ENCODE measurements around the gene MOGAT3. TPM values are rescaled to one million over a fixed set of nuclear protein-coding genes. Genes with fewer than 3 reads are reported as not detected.
A peak's percentile ranks its signal among the peaks of the same experiment; 100 is the strongest.

The MOGAT3 gene
- total RNA-seq, 4 donors from 2014 or later: 91.4 to 195 (median 123) TPM; not detected in 1

GRCh38 chr7:101164071-101164840 lies 36.6 kb downstream of the MOGAT3 start:
- peaks cover 0 to 11% (median 0%) of the 10 kb centered on the region in 3 donors for H3K36me3 ChIP-seq
- H3K9me3 ChIP-seq: peaks cover 0 to 3% (median 0%) of the 10 kb centered on the region in 4 donors
- H3K27me3 ChIP-seq: peaks cover 0 to 38% of the 10 kb centered on the region in 2 donors
- peak overlapping the region in 3 of 4 donors; percentile 37 to 57 (median 47) for H3K4me3 ChIP-seq
- H3K4me1 ChIP-seq: peaks cover 3 to 48% (median 27%) of the 10 kb centered on the region in 4 donors
- DNase-seq: no peak
- TF ChIP-seq POLR2A (IDR thresholded peaks at IDR 0.05): no peak
- TF ChIP-seq, protein P1, sequence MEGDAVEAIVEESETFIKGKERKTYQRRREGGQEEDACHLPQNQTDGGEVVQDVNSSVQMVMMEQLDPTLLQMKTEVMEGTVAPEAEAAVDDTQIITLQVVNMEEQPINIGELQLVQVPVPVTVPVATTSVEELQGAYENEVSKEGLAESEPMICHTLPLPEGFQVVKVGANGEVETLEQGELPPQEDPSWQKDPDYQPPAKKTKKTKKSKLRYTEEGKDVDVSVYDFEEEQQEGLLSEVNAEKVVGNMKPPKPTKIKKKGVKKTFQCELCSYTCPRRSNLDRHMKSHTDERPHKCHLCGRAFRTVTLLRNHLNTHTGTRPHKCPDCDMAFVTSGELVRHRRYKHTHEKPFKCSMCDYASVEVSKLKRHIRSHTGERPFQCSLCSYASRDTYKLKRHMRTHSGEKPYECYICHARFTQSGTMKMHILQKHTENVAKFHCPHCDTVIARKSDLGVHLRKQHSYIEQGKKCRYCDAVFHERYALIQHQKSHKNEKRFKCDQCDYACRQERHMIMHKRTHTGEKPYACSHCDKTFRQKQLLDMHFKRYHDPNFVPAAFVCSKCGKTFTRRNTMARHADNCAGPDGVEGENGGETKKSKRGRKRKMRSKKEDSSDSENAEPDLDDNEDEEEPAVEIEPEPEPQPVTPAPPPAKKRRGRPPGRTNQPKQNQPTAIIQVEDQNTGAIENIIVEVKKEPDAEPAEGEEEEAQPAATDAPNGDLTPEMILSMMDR (IDR thresholded peaks at IDR 0.05): no peak
- no peak overlapping the region for H3K27ac ChIP-seq

DNA sequence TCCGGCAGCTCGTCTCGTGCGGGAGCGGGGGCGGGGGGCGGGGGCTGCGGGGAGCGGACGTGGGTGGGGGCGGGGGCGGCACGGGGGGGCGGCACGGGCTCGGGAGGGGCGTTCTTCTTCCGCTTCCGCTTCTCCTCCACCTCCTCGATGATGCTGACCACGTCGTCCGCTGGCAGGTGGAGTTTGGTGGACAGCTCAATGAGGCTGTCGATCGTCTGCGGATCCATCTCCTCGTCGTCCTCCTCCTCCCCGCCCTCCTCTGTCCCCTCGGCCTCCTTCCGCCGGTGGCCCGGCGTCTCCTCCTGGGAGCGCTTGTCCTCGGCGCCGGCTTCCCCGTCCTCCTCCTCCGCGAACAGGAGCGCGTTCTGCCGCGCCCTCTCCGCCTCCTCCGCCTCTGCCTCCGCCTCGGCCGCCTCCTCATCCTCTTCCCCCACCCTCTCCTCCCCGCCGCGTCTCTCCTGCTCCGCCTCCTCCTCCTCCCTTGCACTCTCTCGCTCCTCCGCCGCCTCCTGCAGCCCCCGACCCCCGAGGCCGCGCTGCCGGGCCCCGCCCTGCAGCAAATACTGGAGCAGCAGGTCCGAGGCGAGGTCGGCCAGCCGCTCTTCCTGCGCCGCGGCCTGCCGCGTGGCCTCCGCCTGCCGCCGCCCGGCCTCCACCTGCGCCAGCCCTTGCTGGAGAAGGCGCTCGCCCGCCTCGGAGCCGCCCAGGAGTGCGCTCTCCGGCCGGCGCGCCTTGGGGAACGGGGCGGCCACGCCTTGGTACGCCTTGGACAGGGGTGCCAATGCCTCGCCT lies 37.4 kb downstream of the MOGAT3 start:
- DNase-seq: no peak
- H3K27me3 ChIP-seq: peaks cover 0 to 38% of the 10 kb centered on the region in 2 donors

GRCh38 chr7:101162551-101163278 lies 38.1 kb downstream of the MOGAT3 start:
- H3K4me3 ChIP-seq: peak overlapping the region; percentile 28 to 57 (median 42)

More for the DNA sequence above, 37.4 kb downstream of the MOGAT3 start:
- TF ChIP-seq, protein P1 (IDR thresholded peaks at IDR 0.05): no peak
- TF ChIP-seq POLR2A (IDR thresholded peaks at IDR 0.05): no peak
- Histone ChIP-seq H3K4me3 (peak overlapping the region; percentile 28 to 57 (median 42)), H3K9me3 (peaks cover 0 to 3% (median 0%) of the 10 kb centered on the region in 4 donors), H3K27ac (no peak overlapping the region), H3K36me3 (peaks cover 0 to 19% (median 0%) of the 10 kb centered on the region in 3 donors), H3K4me1 (peaks cover 3 to 45% (median 27%) of the 10 kb centered on the region in 4 donors)

GRCh38 chr7:101161692-101162471 lies 39.0 kb downstream of the MOGAT3 start:
- H3K4me3 ChIP-seq: no peak overlapping the region
- H3K27ac ChIP-seq: peak overlapping the region in 1 of 4 donors; percentile 78
- peaks cover 7 to 45% (median 27%) of the 10 kb centered on the region in 4 donors for H3K4me1 ChIP-seq
- no peak for DNase-seq
- peaks cover 0 to 27% (median 0%) of the 10 kb centered on the region in 3 donors for H3K36me3 ChIP-seq
- TF ChIP-seq, protein P1 (IDR thresholded peaks at IDR 0.05): no peak
- TF ChIP-seq POLR2A (IDR thresholded peaks at IDR 0.05): no peak
- peaks cover 0 to 3% (median 0%) of the 10 kb centered on the region in 4 donors for H3K9me3 ChIP-seq
- H3K27me3 ChIP-seq: peaks cover 0 to 30% of the 10 kb centered on the region in 2 donors

More at GRCh38 chr7:101162551-101163278, 38.1 kb downstream of the MOGAT3 start:
- Histone ChIP-seq H3K9me3 (peaks cover 0 to 3% (median 0%) of the 10 kb centered on the region in 4 donors), H3K4me1 (peaks cover 3 to 45% (median 27%) of the 10 kb centered on the region in 4 donors), H3K27me3 (peaks cover 0 to 38% of the 10 kb centered on the region in 2 donors), H3K36me3 (peaks cover 0 to 26% (median 0%) of the 10 kb centered on the region in 3 donors), H3K27ac (peak overlapping the region in 2 of 4 donors; percentile 14 to 25)
- no peak for DNase-seq
- TF ChIP-seq POLR2A (IDR thresholded peaks at IDR 0.05): no peak
- TF ChIP-seq, protein P1 (IDR thresholded peaks at IDR 0.05): no peak
